NCI-H446 (cell line): Measurements from ENCODE around the gene ITGA3.

Source experiments
- DNase-seq, 2 experiments: peaks; one replicate each; lab custom pipeline; 2025; lab: John Stamatoyannopoulos, UW

Gene ITGA3

GRCh38 chr17:50110591-50111349, 54.9 kb downstream of the ITGA3 start:
- no peak for DNase-seq

GRCh38 chr17:50111673-50112655, 56.1 kb downstream of the ITGA3 start:
- peak in 1 of 2 experiments; percentile 37 for DNase-seq

GRCh38 chr17:50112694-50113093, 56.8 kb downstream of the ITGA3 start:
- DNase-seq = no peak

- DNase-seq = no peak
Observed at GRCh38 chr17:50113624-50114320, 57.9 kb downstream of the ITGA3 start.

GRCh38 chr17:50114401-50114800, 58.5 kb downstream of the ITGA3 start:
- no peak for DNase-seq

GRCh38 chr17:50114849-50115357, 59.0 kb downstream of the ITGA3 start:
- peak; percentile 32 to 66 for DNase-seq

- no peak for DNase-seq
Observed at GRCh38 chr17:50115756-50116155, 59.8 kb downstream of the ITGA3 start.

- no peak for DNase-seq
Observed at GRCh38 chr17:50117202-50118051, 61.5 kb downstream of the ITGA3 start.

- no peak for DNase-seq
Observed at GRCh38 chr17:50118076-50118827, 62.3 kb downstream of the ITGA3 start.

- DNase-seq = no peak
Observed at GRCh38 chr17:50118828-50119218, 62.9 kb downstream of the ITGA3 start.

- DNase-seq = no peak
Observed at GRCh38 chr17:50120475-50121253, 64.8 kb downstream of the ITGA3 start.

GRCh38 chr17:50122945-50123344, 67.0 kb downstream of the ITGA3 start:
- no peak for DNase-seq

- peak in 1 of 2 experiments; percentile 43 for DNase-seq
Observed at GRCh38 chr17:50123649-50124349, 67.9 kb downstream of the ITGA3 start.

GRCh38 chr17:50125420-50125997, 69.6 kb downstream of the ITGA3 start:
- DNase-seq = no peak

- no peak for DNase-seq
Observed at GRCh38 chr17:50127697-50128361, 71.9 kb downstream of the ITGA3 start.

GRCh38 chr17:50128441-50129352, 72.8 kb downstream of the ITGA3 start:
- no peak for DNase-seq

GRCh38 chr17:50129353-50129727, 73.4 kb downstream of the ITGA3 start:
- no peak for DNase-seq
